ENCODE results near the gene GPRIN1.

- no peak for TF ChIP-seq EZH2 (IDR thresholded peaks at IDR 0.05; ENCODE audit: borderline replicate concordance, low read depth, low read length, poor library complexity, severe bottlenecking)
- TF ChIP-seq CTCF (conservative IDR thresholded peaks at IDR 0.05; ENCODE audit: low read depth, low read length) = no peak
Measured at GRCh38 chr5:176652136-176652535, 42.2 kb upstream of the GPRIN1 start.

Data from A673 (cell line).